Tibial artery (tissue), 4 donors: ENCODE results near the gene GRIK4.

Experiments
- DNase-seq, 2 donors: peaks; one replicate each; pipeline ENCODE4 v3.0.0-alpha.2; 2019
- H3K27ac ChIP-seq, 2 donors: fragments of 200-600 bp; sonication (generic) in 1 of 2; 1 replicate in 1 of 2; 2 replicates in 1 of 2; pipeline ENCODE4 v1.5.1; 2018 to 2019; ENCODE audit warnings: mild to moderate bottlenecking in 1 of 2
- H3K27me3 ChIP-seq, 2 donors: fragments of 200-600 bp; sonication (generic) in 1 of 2; one replicate each; pipeline versions ENCODE4 v1.5.1 to v1.6.0; 2016 to 2019
- H3K36me3 ChIP-seq, 3 donors: fragments of 200-600 bp; sonication (generic) in 2 of 3; one replicate each; pipeline ENCODE4 v1.5.1; 2016 to 2019; ENCODE audit warnings: mild to moderate bottlenecking in 2 of 3
- H3K4me1 ChIP-seq, 4 donors: fragments of 200-600 bp; sonication (generic) in 2 of 4; 1 replicate in 3 of 4; 2 replicates in 1 of 4; pipeline ENCODE4 v1.5.1; 2016 to 2019
- H3K4me3 ChIP-seq, 2 donors: fragments of 200-600 bp; sonication (generic) in 1 of 2; 1 replicate in 1 of 2; 2 replicates in 1 of 2; pipeline ENCODE4 v1.5.1; 2018 to 2019; ENCODE audit warnings: mild to moderate bottlenecking in 2 of 2
- H3K9me3 ChIP-seq, 3 donors: fragments of 200-600 bp; sonication (generic) in 1 of 3; one replicate each; pipeline ENCODE4 v1.5.1; 2016 to 2019
- CTCF ChIP-seq, 2 experiments: fragments of 200-600 bp in 1 of 2; fragments of 450-650 bp in 1 of 2; IDR thresholded peaks; one replicate each; pipeline ENCODE4 v1.5.1; 2017 to 2019; ENCODE audit warnings: antibody characterized with exemption in 2 of 2, mild to moderate bottlenecking in 1 of 2, moderate library complexity in 1 of 2
- intact Hi-C: fragments of 100-400 bp; cut with DNase I; formaldehyde crosslinking; loops from one replicate; pipeline ENCODE4 v1.15.0; 2023; ENCODE audit warnings: low total_unique reads

Gene GRIK4

DNA sequence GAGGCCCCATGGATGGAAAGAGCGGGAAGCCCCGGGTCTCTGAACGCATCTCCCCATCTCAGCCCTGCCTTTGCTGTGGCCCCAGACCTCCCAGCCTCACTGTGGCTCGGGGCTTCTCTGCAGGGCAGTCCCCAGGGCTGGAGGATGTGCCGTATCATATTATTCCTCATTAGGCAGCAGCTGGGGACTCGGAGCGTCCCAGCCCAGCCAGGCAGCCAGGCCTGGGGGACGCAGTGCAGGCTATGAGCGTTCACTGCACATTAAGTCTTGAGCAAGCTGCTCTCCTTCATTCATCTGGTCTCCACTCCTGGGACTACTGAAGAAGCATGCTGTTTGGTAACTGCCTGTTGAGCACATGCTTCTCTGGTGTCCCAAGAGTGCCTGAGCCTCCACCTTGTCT is 285.6 kb downstream of the GRIK4 start:
- Histone ChIP-seq H3K9me3 (no peaks in the 10 kb centered on the region), H3K4me3 (no peak overlapping the region), H3K36me3 (no peaks in the 10 kb centered on the region), H3K27me3 (peaks cover 0 to 33% of the 10 kb centered on the region in 2 donors), H3K4me1 (no peaks in the 10 kb centered on the region), H3K27ac (no peak overlapping the region)
- no peak for DNase-seq
- TF ChIP-seq CTCF (IDR thresholded peaks at IDR 0.05) = no peak
- intact Hi-C loops = no loop called here

GRCh38 chr11:120798854-120799253 is 287.3 kb downstream of the GRIK4 start:
- H3K36me3 ChIP-seq = no peaks in the 10 kb centered on the region
- intact Hi-C loops = no loop called here
- no peak for DNase-seq

DNA sequence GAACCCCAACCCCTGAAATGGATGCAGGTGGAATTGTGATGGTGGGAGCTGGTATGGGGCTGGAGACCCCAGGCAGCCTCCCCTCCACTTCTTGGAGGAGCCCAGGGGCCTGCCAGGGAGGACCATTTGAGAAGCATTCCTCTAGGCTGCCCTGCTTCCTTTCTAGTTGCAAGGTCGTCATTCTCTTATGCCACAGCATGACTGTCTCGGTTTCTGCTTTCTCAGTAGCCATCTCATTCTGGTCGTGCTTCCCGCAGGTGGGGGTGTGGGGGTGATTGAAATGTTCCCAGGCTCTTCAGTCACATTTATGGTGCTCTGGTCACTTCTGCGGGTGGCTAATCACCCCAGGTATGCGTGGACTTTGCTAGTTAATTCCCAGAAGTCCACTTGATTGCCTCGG is 288.7 kb downstream of the GRIK4 start:
- Histone ChIP-seq H3K36me3 (no peaks in the 10 kb centered on the region), H3K9me3 (no peaks in the 10 kb centered on the region), H3K4me3 (no peak overlapping the region), H3K4me1 (no peaks in the 10 kb centered on the region), H3K27me3 (peaks cover 0 to 21% of the 10 kb centered on the region in 2 donors), H3K27ac (no peak overlapping the region)
- no peak for TF ChIP-seq CTCF (IDR thresholded peaks at IDR 0.05)
- intact Hi-C loops = no loop called here
- DNase-seq = no peak

More at GRCh38 chr11:120798854-120799253, 287.3 kb downstream of the GRIK4 start:
- Histone ChIP-seq H3K27me3 (peaks cover 0 to 24% of the 10 kb centered on the region in 2 donors), H3K27ac (no peak overlapping the region), H3K4me1 (no peaks in the 10 kb centered on the region), H3K4me3 (no peak overlapping the region), H3K9me3 (no peaks in the 10 kb centered on the region)
- TF ChIP-seq CTCF (IDR thresholded peaks at IDR 0.05) = no peak

GRCh38 chr11:120801801-120802689 is 290.5 kb downstream of the GRIK4 start:
- DNase-seq = peak in 1 of 2 donors; percentile 41
- intact Hi-C loops = no loop called here
- H3K4me3 ChIP-seq = no peak overlapping the region
- no peaks in the 10 kb centered on the region for H3K9me3 ChIP-seq
- H3K36me3 ChIP-seq = no peaks in the 10 kb centered on the region
- peaks cover 0 to 12% of the 10 kb centered on the region in 2 donors for H3K27me3 ChIP-seq
- peak; percentile 66 to 84 for TF ChIP-seq CTCF (IDR thresholded peaks at IDR 0.05)
- no peak overlapping the region for H3K27ac ChIP-seq
- no peaks in the 10 kb centered on the region for H3K4me1 ChIP-seq

- H3K36me3 ChIP-seq = no peaks in the 10 kb centered on the region
- peaks cover 0 to 5% of the 10 kb centered on the region in 2 donors for H3K27me3 ChIP-seq
- no peak overlapping the region for H3K27ac ChIP-seq
- intact Hi-C loops = no loop called here
- DNase-seq = no peak
- no peak for TF ChIP-seq CTCF (IDR thresholded peaks at IDR 0.05)
- peaks cover 0 to 5% (median 0%) of the 10 kb centered on the region in 4 donors for H3K4me1 ChIP-seq
- H3K4me3 ChIP-seq = no peak overlapping the region
- no peaks in the 10 kb centered on the region for H3K9me3 ChIP-seq
Measured at GRCh38 chr11:120805960-120806555, 294.5 kb downstream of the GRIK4 start.
